SHP77 (cell line): ENCODE data around the gene TENM3.
A peak's percentile ranks its signal among the peaks of the same experiment; 100 is the strongest.

ENCODE experiments used
- DNase-seq, 2 experiments: peaks; one replicate each; lab custom pipeline; 2025; lab: John Stamatoyannopoulos, UW

TENM3 gene

GRCh38 chr4:182776376-182777105 lies 533.3 kb downstream of the TENM3 start:
- no peak for DNase-seq

- DNase-seq = no peak
Measured at GRCh38 chr4:182778222-182778982, 535.2 kb downstream of the TENM3 start.

DNA sequence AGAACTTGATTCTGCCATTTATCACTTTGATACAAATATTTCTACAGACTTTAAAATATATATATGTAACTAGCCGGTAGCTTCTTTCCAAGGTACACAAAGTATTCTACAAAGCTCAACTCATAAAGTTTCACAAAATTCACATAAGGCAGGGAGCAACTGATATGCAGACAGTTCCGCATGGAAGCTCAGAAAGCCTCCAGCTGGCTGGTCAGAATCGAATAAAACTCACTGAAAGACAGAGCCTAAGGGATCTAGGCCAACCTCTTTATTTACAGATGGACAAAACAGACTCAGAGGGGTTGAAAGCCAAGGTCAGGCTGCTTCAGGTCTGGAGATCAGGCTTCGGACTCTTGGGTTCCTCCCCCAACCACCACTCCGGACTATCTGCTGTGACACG lies 543.8 kb downstream of the TENM3 start:
- no peak for DNase-seq

GRCh38 chr4:182788201-182788600 lies 545.0 kb downstream of the TENM3 start:
- no peak for DNase-seq

- no peak for DNase-seq
Measured at GRCh38 chr4:182789529-182789928, 546.3 kb downstream of the TENM3 start.

- DNase-seq = peak in 1 of 2 experiments; percentile 12
Measured at GRCh38 chr4:182795446-182796238, 552.4 kb downstream of the TENM3 start.

GRCh38 chr4:182799515-182800215 lies 556.5 kb downstream of the TENM3 start:
- no peak for DNase-seq

DNA sequence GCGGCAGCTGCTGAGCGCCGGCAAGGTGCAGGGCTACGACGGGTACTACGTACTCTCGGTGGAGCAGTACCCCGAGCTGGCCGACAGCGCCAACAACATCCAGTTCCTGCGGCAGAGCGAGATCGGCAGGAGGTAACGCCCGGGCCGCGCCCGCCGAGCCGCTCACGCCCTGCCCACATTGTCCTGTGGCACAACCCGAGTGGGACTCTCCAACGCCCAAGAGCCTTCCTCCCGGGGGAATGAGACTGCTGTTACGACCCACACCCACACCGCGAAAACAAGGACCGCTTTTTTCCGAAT lies 557.0 kb downstream of the TENM3 start:
- no peak for DNase-seq

DNA sequence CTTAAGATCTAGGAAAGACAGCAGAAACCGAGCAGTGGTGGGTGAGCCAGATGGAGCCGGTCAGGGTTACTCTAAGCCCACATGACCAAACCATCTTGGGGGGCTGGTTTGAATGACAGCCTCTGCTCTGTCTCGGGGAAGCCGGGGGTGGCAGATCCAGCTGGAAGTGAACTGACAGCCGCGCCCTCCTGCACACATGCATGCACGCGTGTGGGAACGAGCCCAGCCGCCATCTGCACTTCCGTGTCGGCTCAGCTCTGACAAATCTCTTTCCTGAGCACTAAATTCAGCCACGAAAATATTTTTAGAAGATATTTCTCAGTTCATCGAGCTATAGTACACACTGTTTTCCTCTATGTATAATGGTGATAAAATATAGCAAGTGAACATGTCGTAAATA lies 558.4 kb downstream of the TENM3 start:
- no peak for DNase-seq

GRCh38 chr4:182802621-182803020 lies 559.4 kb downstream of the TENM3 start:
- no peak for DNase-seq

DNA sequence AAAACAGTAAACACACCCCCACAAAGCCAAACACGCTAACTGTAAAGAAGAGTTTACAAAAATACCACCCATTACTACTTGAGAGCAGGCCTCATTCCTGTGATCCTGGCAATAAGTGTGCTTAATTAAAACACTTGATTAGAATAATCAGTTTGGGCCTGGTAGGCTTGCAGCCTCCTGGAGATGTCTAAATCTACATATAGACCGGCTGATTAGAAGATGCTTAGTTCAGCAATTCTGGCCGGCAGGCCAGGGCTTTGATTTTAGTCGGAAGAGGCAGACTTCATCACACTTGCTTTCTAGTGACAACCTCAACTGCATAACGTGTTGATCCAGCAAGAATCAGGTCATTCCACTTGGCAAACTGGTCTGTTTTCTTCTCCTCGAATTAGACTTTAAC lies 560.0 kb downstream of the TENM3 start:
- DNase-seq = no peak

DNA sequence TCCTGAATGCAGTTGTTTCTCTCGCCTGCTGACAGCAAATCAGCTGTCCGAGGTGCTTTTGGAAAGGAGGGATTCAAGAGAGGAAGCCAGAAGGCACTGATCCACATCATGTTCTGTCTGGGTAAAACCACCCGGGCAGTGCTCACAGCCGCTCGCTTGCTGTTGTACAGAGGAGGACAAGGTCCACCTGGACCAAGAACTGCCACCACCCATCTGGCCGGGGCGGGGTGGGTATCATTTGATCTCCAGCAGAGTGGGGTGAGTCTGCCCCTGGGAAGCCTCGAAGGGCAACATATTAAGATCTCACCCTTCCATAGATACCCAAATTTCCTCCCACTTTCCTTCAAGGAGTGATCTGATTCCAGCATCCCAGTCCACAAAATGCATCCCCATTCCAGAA lies 560.9 kb downstream of the TENM3 start:
- DNase-seq = no peak

DNA sequence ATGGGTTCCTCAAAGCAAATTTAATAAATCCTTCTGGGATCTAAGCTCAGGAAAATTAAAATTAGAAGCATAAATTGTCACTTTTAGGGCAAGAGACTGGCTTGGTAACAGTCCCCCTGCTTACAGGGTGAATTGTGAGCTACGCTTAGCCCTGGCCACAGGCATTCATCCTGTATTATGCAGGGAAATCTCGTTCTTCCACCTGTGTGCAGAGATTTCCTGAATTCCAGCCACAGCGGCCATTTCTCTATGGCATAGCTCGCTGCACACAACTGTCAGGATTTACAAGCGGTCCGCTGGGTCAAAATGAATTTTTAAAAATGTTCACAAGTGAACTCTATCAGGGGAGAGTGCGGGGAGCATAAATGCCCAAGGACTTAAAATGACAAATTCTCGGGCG lies 562.1 kb downstream of the TENM3 start:
- DNase-seq = no peak

GRCh38 chr4:182805750-182806149 lies 562.5 kb downstream of the TENM3 start:
- no peak for DNase-seq

DNA sequence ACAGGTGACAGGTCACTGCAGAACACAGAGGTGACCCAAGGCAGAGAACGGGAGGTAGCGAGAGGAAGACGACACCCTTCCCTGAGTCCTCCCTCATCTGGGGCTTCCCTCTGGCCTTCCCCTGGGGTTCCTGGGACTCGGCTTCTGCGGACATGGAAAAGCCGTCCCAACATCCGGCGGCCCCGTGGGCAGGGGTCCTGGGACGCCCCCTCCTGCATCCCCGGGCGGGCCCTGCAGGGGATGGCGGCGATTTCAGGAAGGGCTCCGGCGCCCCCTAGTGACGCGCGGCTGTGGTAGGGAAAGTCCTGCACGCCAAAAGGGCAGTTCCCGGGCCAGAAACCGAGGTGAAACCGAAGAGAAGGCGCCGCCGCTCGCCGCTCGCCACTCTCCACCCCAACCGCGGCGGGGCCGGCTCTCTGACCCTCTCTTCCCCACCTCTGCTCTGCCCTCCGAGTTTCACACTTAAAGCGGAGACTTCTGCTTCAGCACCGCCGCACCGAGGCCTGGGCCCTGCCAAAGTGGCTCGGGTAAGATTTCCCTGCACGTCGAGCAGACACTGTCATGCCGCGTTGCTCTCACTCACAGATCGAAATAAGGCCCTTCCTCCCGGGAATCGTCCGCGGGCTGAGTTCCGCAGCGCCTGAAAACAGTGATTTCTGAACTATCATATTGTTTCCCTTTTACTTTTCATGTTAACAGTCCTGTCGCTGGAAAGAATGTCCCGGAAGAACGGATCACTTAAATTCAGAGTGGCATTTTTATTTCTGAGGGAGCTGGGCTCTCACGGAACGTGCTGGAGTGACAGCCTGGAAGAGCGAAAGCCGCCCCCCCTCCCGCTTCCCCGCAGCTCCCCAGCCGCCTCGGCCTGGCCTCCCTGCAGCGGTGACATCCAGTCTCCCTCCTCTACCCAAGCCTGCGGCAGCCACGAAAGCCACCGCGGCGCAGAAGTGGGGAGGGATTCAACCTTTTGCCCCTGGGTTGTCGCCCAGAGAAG lies 563.4 kb downstream of the TENM3 start:
- DNase-seq = peak; percentile 37 to 69

GRCh38 chr4:182807346-182807745 lies 564.1 kb downstream of the TENM3 start:
- DNase-seq = no peak

DNA sequence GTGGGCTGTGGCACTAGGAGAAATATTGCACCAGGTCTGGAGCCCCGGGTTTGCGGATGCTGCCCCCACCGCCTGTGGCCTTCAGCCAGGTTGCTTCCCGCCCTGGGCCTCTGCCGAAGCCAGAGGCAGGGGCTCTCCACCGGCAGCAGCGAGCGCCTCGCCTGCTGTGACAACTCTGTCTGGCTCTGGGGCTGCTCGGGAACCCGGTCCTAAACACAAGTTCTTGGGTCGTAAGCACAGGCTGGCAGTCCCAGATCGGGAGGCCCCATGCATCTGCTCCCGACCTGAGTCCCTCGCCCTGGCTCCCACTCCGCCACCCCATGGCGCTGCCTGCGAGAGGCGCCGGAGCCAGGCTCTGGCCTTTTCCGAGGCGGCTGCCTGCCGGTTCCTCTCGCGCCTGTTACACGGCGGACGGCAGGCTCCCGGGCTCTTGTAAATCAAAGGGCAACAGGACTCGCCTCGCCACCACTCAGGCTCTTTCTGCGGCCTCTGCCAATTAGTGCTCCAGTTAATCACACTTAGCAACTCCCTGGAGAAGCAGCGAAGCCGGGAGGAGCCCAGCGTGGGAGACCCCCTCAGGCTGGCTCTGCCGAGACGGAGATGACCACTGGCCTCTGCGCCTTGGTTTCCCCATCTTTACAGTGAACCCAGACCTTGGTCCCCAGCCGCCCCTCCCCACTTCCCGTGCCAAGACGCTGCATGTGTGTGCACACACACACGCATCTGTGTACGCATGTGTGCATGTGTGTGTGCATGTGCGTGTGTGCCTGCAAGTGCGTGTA lies 564.8 kb downstream of the TENM3 start:
- no peak for DNase-seq

GRCh38 chr4:182808673-182809416 lies 565.6 kb downstream of the TENM3 start:
- no peak for DNase-seq

GRCh38 chr4:182809417-182810102 lies 566.4 kb downstream of the TENM3 start:
- no peak for DNase-seq
